GM18907 (cell line): ENCODE data around the gene PEX26.
"Not testable (repeated sequence)": the region's sequence is repeated elsewhere in the genome, so short reads cannot be mapped to it uniquely, and the experiment has no call there.

ENCODE experiments used
- ATAC-seq: cut with Tn5 transposase; IDR thresholded peaks from one replicate; pipeline ENCODE4 v1.9.1; 2021; ENCODE audit warnings: mild to moderate bottlenecking, moderate library complexity; ENCODE audit not compliant: unreplicated experiment

PEX26 gene

GRCh38 chr22:18077639-18078328, at the start of gene PEX26:
Gene PEX26, plus strand, starts transcription at chr22:18077990. Its CDS starts 387 bp downstream, at chr22:18078377.
- peak; percentile 95 for ATAC-seq

GRCh38 chr22:18028817-18029527, 48.8 kb upstream of the PEX26 start:
- ATAC-seq = no peak

GRCh38 chr22:18029686-18030267, 48.0 kb upstream of the PEX26 start:
- no peak for ATAC-seq

DNA sequence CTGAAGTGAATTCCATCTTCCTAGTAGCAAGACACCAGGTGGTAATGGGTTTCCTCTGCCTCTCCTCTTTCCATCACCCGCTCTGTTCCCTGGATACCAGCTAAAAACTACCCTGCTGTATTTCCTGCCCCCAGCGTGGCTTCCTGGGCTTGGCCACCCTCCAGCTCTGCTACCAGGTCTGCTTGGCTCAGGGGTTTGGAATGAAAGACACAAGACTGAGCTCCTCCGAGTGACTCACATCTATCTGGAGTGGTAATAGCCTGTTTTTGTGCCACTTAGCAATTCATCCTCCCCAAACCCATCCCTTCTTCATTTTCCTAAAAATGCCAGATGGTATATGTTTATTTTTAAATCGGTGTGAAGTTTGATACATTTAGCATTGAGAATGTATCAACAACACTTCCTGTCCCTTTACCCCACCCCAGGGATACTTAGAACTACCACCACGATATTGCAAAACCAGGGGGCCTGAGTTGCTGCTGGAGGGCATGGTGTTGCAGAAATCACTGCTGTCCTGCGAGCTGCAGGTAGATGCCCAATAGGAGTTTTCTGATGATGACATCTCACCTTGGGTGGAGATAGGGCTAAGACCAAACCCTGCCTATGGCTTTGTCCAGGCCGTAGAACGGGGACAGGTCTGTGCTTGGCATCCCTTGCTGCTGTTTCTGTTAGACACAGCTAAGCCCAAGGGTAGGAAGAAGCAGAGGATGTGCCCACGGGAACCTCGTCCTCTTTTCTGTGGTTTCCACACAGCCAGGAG, 45.9 kb upstream of the PEX26 start:
- no peak for ATAC-seq

DNA sequence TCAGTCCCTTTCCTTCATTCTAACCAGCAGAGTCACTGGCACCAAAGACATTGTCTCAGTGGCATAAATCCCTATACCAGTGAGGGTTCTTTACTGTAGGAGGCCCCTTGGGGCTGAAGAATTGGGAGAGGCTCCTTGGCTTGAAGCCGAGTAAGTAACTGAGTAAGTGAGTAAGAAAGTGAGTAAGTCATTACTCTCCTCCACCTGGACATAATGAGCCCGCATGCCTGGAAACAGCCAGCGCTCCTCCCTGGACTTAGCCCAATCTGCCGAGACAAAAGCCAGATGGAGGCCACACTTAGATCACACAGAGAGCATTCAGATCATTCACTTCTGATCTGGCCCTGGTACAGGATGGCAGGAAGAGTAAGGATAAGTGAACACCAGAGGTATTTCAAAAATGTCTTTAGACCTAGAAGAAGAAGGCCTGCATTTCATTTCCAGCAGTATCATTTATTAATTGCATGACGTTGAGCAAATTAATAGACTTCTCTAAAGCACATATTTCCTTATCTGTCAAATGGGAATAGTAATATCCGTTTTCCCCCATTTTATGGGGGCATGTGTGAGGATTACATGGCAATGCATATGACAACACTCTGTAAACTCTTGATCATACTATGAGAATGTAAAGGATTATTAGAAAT, 45.2 kb upstream of the PEX26 start:
- ATAC-seq = no peak

GRCh38 chr22:18033204-18033998, 44.4 kb upstream of the PEX26 start:
- ATAC-seq = no peak

GRCh38 chr22:18034076-18034475, 43.7 kb upstream of the PEX26 start:
- no peak for ATAC-seq

- ATAC-seq = no peak
These were observed 42.0 kb upstream of the PEX26 start for GRCh38 chr22:18035751-18036150.

DNA sequence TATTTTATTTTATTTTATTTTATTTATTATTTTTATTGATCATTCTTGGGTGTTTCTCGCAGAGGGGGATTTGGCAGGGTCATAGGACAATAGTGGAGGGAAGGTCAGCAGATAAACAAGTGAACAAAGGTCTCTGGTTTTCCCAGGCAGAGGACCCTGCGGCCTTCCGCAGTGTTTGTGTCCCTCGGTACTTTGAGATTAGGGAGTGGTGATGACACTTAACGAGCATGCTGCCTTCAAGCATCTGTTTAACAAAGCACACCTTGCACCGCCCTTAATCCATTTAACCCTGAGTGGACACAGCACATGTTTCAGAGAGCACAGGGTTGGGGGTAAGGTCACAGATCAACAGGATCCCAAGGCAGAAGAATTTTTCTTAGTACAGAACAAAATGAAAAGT, 36.9 kb upstream of the PEX26 start:
- not testable (repeated sequence) for ATAC-seq

DNA sequence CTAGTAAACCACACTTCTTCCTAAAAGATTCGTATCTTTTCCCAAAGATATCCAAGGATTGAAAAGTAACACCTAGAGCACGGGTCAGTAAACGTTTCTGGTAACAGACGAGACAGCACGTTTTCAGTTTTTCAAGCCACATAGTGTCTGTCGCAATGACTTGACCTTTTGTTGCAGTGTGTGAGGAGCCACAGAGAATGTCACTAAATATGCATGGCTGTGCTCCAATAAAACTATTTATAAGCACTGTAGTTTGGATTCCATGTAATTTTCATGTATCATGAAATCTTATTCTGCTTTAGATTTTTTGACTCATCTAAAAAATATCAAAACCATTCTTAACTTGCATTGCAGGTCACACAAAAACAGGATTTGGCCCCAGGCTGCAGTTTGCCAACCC, 35.1 kb upstream of the PEX26 start:
- ATAC-seq = no peak

DNA sequence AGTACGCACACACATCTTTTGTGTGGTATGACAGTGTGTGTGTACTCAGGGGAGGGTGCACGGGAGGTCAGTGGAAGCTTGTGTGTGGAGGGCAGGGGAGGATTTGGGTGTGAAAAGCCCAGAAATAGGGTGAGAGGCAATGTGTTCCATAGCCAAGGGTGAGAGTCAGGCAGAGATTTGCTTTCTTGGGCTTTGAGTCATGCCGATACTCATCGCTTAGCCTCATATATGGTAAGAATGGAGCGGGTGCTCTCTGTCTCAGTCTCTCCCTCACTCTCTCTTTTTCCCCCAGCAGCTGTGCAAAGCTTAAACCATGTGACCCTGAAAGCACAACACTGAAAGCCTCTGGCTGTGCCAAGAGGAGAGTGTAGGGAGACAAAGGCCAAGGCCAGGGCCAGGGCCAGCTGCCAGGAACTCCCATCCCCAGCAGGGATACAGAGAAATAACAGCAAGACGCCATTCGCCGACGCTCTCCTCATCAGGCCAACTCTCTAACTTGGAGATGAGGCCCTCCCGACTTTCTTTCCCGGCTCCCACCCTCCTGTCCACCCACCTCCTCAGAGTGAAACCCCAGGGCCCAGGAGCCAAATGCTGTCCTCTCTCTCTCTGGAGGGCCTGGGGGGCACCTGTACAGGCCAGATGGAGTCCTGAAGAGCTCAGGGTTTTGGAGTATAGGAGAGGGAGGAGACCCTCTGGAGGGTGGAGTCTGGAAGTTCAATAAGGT, 33.1 kb upstream of the PEX26 start:
- no peak for ATAC-seq

DNA sequence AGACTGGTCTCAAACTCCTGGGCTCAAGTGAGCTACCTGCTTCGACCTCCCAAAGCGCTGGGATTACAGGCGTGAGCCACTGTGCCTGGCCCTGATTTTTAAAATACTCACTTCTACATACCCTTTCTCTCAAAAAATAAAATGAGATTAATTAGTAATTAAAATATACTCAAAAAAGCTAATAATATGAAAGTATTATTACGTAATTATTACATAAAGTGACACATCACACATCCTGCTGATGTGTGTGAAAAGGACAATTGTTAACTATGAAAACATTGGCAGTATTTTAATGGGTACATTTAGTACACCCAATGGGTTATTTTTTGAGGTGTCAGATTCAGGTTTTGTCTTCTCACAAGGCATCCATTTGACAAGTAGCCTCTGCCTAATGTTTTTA, 32.0 kb upstream of the PEX26 start:
- ATAC-seq = no peak

DNA sequence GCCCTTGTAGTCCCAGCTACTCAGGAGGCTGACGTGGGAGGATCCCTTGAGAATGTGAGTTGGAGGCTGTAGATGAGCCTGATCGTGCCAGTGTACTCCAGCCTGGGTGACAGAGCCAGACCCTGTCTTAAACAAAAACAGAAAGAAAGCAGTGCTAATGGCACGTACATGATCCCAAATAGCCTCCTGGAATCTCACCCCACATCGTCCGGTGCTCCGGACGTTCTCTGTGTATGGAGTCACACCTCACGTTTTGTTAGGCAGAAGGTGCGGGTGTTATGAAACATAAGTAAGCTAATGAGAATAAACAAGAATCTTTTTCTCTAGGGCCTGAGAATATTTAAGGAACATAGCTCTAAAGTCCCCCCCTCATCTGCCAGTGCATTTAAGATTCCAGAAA, 29.7 kb upstream of the PEX26 start:
- no peak for ATAC-seq

DNA sequence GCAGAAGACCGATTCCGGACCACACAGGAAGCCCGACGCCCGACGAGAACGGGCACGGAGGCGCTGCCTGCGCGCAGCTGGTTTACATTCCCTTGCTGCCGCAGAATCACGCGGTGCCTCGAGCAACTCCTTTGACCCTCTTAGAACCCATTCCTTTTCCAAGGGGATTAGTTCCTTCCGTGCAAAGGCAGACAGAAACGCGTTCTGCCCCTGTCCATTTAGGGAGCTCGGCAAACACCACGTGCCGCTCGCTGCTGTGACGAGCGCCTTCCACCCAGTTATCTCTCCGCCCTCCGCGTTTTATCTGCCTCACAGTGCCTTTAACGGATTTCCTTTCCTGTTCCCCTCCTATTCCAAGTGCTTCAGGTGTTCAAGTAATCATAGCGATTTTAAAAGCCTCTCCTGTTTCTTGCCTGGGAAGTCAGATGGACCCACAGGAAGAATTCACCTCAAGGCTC, 29.3 kb upstream of the PEX26 start:
- ATAC-seq = no peak

DNA sequence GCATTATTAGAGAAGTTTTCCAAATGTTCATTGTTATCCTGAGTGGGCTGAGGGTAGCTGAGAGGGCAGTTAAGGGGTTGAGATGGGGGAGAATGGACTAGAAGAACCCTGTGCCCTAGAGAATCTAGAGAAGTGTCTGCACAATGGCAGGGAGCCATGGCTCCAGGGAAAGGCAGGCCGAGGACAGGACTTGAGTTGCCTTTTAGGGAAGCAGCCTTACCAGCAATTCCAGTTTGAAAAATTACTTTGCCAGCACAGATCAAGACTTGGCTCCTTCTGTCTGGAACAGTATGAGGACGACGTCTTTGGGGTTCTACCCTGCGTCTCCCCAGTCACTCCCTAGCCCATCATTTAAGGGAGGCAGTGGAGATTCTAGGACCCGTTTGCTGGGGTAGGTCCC, 27.7 kb upstream of the PEX26 start:
- ATAC-seq = no peak

- ATAC-seq = not testable (repeated sequence)
These were observed 26.7 kb upstream of the PEX26 start for GRCh38 chr22:18051113-18051512.

DNA sequence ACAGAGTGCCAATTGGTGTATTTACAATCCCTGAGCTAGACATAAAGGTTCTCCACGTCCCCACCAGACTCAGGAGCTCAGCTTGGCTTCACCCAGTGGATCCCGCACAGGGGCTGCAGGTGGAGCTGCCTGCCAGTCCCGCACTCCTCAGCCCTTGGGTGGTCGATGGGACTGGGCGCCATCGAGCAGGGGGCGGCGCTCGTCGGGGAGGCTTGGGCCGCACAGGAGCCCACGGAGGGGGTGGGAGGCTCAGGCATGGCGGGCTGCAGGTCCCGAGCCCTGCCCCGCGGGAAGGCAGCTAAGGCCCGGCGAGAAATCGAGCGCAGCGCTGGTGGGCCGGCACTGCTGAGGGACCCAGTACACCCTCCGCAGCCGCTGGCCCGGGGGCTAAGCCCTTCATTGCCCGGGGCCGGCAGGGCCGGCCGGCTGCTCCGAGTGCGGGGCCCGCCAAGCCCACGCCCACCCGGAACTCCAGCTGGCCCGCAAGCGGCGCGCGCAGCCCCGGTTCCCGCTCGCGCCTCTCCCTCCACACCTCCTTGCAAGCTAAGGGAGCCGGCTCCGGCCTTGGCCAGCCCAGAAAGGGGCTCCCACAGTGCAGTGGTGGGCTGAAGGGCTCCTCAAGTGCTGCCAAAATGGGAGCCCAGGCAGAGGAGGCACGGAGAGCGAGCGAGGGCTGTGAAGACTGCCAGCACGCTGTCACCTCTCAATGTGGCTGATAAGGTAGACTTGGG, 24.4 kb upstream of the PEX26 start:
- ATAC-seq = not testable (repeated sequence)

DNA sequence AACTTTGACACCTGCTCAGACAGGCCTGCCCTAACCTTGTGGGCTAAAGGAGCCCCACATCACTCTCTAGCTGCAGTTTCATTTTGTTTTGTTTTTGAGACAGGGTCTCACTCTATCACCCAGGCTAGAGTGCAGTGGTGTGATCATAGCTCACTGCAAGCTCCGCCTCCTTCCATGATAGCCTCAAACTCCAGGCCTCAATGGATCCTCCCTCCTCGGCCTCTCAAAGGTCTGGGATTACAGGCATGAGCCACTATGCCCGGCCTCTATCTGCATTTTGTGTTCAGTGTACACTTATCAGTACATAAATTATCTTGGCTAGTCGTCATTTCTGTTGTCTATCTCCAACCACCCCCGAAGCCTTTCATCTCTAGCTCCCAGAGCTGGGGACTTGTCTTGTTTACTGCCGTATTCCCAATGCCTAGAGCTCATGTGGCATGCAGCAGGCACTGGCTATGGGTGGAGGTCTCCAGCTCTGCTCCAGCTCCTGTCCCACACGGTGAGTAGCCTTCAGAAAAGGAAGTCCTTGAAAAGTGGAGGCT, 22.1 kb upstream of the PEX26 start:
- no peak for ATAC-seq
